Measurements from ENCODE around the gene RGS7.
"Not testable (repeated sequence)": the region's sequence is repeated elsewhere in the genome, so short reads cannot be mapped to it uniquely, and the experiment has no call there.

RGS7 gene

DNA sequence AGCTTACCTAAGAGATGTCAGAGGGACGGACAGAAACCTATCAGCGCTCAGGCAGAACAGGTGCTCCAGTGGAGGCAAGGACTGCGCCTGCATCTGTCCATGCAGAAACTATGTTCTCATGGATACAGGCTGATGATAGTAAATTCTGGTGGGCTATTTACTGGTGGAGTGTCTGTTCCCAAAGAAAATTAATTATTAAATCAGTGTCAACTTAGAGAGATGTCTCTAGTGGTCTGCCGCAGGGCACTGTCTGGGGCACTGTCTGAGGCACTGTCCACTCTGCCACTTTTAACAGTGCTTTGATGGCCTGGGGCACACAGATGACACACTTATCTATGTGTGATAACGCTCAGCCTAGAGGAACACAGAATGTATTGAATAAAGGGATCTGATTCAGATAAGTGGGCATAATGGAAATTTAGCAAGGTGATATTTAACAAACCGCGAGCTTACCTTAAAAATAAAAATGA lies 148.1 kb downstream of the RGS7 start:
- DNase-seq (ENCODE audit: low spot score): no peak

- no peak for DNase-seq (ENCODE audit: low spot score)
These were observed 153.2 kb downstream of the RGS7 start for GRCh38 chr1:241203817-241204216.

DNA sequence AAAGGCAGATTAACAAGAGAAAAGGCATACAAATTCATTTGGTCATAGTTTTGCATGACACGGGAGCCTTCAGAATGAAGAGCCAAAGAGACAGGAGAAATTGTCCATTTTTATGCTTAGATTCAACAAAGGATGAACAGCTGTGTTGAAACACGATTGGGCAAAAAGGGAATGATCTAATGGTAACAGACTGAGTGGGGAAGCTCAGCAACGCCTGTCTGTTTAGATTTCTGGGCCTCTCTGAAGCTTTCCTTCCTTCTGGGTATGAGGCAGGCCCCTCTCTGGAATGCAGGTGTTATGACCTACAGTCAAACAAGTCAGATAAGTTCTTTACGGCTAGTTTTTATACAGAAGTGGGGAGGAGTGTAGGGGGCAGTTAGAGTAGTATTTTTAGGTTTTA lies 154.6 kb downstream of the RGS7 start:
- DNase-seq (ENCODE audit: low spot score): no peak

DNA sequence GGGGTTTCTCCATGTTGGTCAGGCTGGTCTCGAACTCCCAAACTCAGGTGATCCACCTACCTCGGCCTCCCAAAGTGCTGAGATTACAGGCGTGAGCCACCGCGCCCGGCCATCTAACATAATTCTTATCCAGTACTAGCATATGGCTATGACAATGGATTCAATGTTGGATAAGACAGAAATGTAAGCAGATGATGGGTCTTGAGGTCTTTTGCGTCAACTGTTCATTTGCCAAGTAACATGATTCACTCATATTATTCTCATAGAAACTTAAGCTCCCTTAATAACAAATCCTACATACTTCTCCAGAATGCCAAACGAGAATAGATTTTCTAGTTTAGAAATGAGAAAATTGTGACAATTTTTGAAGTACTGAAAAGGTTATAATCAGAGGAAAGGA lies 170.3 kb downstream of the RGS7 start:
- no peak for DNase-seq (ENCODE audit: low spot score)

DNA sequence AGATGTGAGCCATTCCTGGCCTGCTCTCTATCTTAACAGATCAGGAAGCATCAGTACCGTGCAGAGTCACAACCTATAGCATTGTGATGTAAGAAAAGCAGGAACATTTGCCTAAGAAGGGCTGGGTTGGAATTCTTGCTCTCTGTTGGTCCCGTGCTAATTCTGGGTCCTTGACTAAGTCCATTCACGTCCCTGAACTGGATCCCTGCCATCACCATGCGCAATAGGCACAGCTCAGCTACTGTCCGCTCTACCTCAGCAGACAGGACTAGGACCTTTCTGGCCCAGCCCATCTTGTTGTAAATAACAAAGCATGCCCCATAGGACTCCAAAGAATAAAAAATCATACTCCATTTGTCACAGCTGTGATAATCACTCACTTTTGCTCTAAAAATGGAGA lies 175.0 kb downstream of the RGS7 start:
- DNase-seq (ENCODE audit: low spot score): no peak

DNA sequence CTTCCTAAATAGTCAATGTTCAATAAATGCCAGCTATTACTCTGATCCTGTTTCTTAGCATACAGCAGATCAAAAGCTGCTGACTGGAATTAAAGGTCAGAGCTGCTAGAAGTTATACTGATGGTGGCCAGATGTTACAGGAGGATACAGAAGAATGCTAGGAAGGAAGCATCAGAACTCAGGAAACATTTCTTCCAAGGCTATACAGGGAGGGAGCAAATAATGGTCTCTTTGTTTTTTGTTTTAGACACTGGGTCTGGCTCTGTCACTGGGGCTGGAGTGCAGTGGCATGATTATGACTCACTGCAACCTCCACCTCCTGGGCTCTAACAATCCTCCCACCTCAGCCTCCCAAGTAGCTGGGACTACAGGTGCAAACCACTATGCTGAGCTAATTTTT lies 175.5 kb downstream of the RGS7 start:
- no peak for DNase-seq (ENCODE audit: low spot score)

DNA sequence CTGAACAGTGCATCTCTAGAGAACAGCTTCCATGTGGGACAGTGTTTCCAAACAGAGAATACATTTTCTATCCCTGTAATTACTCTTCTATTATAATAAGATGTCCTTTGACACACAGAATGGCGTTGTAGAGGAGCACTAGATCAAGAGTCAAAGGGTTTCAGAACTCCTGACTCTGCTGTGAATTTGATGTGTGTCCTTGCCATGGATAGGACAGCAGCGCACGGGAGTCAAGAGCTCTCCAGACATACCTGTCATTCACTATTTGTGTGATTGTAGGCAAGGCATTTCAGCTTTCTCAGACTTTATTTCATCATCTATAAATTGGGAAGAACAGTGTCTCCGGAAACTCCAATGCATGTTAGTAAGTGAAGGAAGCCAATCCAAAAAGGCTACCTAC lies 176.4 kb downstream of the RGS7 start:
- no peak for DNase-seq (ENCODE audit: low spot score)

GRCh38 chr1:241177660-241178059 lies 179.3 kb downstream of the RGS7 start:
- no peak for DNase-seq (ENCODE audit: low spot score)

- no peak for DNase-seq (ENCODE audit: low spot score)
These were observed 184.5 kb downstream of the RGS7 start for GRCh38 chr1:241172486-241172885.

- DNase-seq (ENCODE audit: low spot score): no peak
These were observed 185.0 kb downstream of the RGS7 start for GRCh38 chr1:241171991-241172390.

DNA sequence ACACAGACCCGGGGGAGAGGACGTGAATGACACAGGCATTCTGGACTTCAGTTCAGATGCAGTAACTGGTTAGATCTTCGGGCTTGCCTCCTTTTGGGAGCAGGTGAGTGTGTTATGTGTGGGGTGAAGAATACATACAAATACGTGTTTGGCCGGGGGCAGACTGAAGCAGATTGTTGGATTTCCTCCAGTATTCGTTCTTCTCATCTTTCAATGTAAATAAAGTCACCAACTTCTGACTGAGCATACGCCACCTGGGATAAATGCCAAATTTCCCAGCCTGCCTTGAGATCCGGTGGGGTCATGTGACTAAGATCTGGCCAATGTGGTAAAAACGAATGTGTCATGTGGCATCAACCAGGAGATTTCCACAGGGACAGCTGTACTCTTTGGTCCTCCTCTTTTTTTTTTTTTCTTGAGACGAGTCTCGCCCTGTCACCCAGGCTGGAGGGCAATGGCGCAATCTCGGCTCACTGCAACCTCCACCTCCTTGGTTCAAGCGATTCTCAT lies 189.8 kb downstream of the RGS7 start:
- DNase-seq (ENCODE audit: low spot score): no peak

- no peak for DNase-seq (ENCODE audit: low spot score)
These were observed 190.4 kb downstream of the RGS7 start for GRCh38 chr1:241166625-241167024.

DNA sequence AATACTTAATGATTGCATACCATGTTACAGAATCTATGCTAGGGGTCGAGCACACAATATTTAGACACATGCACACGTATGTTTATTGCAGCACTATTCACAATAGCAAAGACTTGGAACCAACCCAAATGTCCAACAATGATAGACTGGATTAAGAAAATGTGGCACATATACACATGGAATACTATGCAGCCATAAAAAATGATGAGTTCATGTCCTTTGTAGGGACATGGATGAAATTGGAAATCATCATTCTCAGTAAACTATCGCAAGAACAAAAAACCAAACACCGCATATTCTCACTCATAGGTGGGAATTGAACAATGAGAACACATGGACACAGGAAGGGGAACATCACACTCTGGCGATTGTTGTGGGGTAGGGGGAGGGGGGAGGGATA lies 191.7 kb downstream of the RGS7 start:
- not testable (repeated sequence) for DNase-seq (ENCODE audit: low spot score)

GRCh38 chr1:241163363-241163762 lies 193.6 kb downstream of the RGS7 start:
- no peak for DNase-seq (ENCODE audit: low spot score)

- no peak for DNase-seq (ENCODE audit: low spot score)
These were observed 195.8 kb downstream of the RGS7 start for GRCh38 chr1:241161188-241161689.

GRCh38 chr1:241157435-241157834 lies 199.6 kb downstream of the RGS7 start:
- no peak for DNase-seq (ENCODE audit: low spot score)

GRCh38 chr1:241156231-241156965 lies 200.6 kb downstream of the RGS7 start:
- no peak for DNase-seq (ENCODE audit: low spot score)

- DNase-seq (ENCODE audit: low spot score): no peak
These were observed 211.1 kb downstream of the RGS7 start for GRCh38 chr1:241145881-241146280.

DNA sequence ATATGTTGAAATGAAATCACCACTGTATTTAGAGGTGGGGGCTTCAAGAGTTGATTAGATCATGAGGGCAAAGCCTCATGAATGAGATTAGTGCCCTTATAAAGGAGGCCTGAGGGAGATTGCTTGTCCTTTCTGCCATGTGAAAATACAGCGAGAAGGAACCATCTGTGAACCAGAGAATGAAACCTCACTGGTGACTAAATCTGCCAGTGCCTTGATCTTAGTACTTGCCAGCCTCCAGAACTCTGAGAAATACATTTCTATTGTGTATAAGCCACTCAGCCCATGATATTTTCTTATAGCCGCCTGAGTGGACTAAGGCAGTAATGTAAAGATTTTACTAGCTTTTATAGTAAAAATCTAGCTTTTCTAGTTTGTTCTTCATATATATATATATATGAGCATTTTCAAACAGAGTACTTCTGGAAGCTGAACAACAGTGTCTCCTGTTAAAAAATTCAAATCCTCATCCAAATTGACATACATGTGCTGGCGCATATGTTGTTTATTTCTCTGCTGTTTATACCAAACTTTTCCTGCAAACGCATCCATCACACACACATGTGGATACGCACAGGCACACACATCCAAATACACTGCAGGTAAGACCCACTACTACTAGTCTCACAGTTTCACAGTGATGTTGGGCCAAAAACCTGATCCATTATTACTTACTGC lies 213.1 kb downstream of the RGS7 start:
- DNase-seq (ENCODE audit: low spot score): no peak

DNA sequence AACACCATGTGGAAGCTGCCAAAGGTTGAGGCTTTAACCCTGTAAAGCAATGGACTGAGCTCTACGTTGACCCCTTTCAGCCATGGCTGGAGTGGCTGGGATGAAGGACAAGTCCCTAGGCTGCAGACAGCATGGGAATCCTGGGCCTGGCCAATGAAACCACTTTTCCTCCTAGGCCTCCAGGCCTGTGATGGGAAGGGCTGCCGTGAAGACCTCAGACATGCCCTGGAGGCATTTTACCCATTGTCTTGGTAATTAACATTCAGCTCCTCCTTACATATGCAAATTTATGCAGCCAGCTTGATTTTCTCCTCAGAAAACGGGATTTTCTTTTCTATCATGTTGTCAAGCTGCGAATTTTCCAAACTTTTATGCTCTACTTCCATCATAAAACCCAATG lies 214.5 kb downstream of the RGS7 start:
- DNase-seq (ENCODE audit: low spot score): no peak

DNA sequence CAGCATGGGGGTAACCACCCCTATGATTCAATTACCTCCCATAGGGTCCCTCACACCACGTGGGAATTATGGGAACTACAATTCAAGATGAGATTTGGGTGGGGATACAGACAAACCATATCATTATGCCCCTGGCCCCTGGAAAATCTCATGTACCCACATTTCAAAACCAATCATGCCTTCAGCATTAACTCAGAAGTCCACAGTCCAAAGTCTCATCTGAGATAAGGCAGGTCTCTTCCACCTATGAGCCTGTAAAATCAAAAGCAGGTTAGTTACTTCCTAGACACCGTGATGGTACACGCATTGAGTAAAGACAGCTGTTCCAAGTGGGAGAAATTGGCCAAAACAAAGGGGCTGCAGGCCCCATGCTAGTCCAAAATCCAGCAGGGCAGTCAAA lies 215.4 kb downstream of the RGS7 start:
- DNase-seq (ENCODE audit: low spot score): not testable (repeated sequence)

DNA sequence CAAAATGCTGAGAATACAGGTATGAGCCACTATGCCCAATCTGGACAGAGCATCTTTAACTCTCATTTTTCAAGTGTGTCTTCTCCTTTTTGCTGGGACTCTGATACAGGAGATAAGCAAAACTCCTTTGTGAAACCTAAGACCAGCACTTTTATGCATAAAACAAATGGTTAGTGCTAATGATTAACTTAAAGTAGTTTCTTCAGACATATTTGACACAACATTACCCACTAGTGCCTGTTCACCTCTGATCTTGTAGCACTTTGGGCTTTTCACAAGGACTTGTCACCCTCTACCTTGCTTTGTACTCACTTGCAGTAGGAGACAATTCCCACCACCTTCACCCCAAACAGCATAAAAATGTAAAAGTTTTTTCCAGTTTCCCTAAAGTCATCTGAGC lies 216.3 kb downstream of the RGS7 start:
- no peak for DNase-seq (ENCODE audit: low spot score)

DNA sequence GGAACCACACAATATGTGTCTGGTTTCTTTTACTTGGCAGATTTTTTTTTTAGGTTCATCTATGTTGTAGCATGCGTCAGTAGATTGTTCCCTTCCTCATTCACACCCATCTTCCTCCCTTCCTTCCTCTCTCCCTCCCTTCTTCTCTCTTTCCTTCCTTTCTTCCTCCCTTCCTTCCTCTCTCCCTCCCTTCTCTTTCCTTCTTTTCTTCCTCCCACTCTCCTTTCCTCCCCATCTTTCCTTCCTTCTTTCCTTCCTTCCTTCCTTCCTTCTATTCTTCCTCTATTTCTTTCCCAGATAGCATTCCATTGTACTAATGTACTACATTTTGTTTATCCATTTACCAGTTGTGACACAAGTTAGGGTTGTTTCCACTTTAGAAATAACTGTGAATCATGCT lies 218.0 kb downstream of the RGS7 start:
- DNase-seq (ENCODE audit: low spot score): no peak

Data from hematopoietic multipotent progenitor cell treated with erythropoietin and hydrocortisone succinate and interleukin-3 and kit ligand, for 15 days (in vitro differentiated cells).